NCI-H510A (cell line): ENCODE data around the gene ZNF839.
"Not testable (repeated sequence)": the region's sequence is repeated elsewhere in the genome, so short reads cannot be mapped to it uniquely, and the experiment has no call there.

Experiments
- DNase-seq: peaks from one replicate; lab custom pipeline; 2025; lab: John Stamatoyannopoulos, UW

The ZNF839 gene

DNA sequence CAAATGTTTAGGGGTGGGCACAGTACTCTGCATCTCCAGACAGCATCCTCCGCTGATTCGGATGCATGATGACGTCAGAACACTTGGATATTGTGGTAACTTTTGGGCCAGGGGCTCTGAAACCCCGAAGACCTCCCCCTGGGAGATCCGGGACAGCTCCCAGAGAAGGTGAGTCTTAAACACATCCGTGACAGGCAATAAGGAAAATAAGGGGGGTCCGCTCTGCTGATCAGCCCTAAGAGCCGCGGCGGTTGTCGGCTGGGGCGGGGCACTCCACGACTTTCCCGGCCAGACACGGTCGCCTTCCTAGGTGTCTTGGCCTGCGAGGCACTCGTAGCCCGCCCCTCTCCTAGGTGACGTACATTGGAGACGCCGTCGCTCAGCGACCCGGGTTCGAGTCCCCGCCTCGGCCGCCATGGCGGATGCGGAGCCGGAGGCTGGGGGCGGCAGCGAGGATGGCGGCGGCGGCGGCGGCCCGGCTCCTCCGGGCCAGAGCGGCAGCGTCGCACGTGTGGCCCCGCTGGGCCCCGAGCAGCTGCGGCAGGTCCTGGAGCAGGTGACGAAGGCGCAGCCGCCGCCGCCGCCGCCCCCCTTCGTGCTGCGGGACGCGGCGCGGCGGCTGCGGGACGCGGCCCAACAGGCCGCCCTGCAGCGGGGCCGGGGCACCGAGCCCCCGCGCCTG, at the start of gene ZNF839:
TSS of gene ZNF839 (plus strand) at position 396 of the 682 bp plus-strand sequence. CDS start at position 416, 20 bp downstream.
- peak; percentile 90 for DNase-seq

DNA sequence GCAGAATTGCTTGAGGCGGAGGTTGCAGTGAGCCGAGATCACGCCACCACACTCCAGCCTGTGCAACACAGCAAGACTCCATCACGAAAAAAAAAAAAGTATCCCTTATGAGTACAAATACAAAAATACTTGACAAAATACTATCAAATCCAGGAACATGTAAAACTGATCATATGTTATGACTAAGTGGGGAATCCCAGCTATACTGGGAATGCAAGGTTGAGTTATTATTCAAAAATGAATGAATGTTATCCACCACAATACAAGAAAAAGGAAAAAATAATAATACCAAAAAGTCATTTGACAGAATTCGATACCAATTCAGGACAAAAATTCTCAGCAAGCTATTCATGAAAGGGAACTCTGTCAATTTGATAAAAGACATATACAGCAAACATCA, 47.2 kb upstream of the ZNF839 start:
- no peak for DNase-seq

- DNase-seq = no peak
Observed at GRCh38 chr14:102275866-102276265, 43.7 kb upstream of the ZNF839 start.

DNA sequence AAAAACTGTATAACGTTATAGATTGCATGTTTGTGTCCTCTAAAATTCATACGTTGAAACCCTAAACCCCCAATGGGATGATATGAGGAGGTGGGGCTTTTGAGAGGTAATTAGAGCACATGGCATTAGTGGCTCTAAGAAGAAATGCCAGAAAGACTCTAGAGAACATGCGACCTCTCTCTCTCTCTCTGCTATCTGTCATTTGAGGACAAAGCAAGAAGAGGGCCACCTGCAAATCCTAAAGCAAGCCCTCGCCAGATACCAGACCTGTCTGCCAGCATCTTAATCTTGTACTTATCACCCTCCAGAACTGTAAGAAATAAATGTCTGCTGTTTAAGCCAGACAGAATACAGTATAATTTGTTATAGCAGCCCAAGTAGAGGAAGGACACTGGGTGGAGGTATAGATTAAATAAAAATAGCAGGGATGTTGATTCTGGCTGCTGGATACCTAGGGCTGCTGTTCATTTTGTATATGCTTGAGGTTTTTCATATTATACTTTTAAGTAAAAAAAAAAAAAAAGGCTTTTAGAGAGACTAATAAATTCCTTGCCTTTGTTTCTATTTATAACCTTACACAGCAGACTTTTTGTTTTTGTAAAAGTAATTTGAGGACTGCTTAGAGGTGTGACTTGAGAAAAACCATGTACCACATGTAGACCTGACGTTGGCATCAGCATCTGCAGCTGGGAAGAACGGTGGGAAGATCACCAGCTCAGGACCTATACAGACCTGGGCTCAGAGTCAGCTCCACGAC, 41.5 kb upstream of the ZNF839 start:
- DNase-seq = no peak

- DNase-seq = no peak
Observed at GRCh38 chr14:102278631-102278935, 41.0 kb upstream of the ZNF839 start.

DNA sequence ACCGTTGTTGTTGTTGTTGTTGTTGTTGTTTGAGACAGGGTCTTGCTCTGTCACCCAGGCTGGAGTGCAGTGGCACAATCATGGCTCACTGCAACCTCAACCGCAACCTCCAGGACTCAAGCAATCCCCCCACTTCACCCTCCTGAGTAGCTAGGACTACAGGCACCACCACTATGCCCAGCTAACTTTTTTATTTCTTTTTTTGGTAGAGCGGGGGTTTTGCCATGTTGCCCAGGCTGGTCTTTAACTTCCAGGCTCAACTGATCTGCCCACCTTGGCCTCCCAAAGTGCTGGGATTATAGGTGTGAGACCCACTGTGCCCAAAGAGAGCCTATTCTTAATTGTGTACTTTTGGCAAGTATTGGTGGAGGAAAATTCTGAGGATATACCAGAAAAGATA, 40.3 kb upstream of the ZNF839 start:
- DNase-seq = no peak

DNA sequence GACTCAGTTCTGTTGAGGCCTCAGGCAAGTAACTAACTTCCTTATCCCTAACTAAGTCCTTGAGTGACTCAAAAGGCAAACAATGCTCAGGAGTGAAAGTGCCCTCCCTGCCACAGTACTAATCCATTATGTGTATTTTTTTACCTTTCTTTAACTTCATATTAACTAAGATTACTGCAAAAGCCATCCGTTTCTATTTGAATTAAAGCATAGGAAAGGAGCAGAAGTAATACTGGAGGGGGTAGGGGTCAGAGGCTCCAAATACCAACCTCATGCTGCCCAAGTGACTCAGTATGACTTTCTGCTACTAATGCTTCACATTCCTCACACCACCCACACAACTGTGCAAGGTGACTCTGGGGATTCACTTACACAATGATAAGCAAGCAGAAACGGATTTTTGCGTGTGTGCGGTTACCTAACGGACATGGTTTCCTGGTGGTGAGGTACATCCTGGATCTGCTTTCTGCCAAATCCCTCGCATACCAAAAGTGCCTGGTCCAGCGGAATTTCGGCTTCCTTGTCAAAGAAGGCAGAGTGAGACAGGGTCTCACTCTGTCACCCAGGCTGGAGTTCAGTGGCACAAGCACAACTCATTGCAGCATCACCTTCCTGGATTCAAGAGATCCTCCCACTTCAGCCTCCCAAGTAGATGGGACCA, 39.7 kb upstream of the ZNF839 start:
- DNase-seq = no peak

DNA sequence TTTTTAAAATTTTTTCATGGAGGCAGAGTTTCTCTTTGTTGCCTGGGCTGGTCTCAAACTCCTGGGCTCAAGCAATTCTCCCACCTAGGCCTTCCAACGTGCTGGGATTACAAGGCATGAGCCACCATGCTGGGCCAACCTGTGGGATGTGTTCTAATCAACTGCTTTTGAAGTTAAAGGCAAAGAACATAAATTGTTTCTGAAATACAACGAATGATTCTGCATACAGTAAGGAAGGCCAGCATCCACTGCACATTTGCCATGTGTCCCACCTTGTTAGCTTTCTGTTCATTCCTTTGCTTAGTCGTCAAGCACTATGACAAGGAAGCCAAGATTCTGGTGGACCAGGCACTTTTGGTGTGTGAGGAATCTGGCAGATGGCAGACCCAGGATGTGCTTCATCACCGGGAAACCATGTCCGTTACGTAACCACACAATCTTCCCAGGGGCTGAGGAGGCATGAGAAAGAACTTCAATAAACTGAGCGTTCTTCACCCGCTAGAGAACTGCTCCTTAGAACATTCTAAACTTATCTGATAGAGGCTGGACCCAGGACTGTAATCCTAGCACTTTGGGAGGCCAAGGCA, 39.1 kb upstream of the ZNF839 start:
- no peak for DNase-seq

DNA sequence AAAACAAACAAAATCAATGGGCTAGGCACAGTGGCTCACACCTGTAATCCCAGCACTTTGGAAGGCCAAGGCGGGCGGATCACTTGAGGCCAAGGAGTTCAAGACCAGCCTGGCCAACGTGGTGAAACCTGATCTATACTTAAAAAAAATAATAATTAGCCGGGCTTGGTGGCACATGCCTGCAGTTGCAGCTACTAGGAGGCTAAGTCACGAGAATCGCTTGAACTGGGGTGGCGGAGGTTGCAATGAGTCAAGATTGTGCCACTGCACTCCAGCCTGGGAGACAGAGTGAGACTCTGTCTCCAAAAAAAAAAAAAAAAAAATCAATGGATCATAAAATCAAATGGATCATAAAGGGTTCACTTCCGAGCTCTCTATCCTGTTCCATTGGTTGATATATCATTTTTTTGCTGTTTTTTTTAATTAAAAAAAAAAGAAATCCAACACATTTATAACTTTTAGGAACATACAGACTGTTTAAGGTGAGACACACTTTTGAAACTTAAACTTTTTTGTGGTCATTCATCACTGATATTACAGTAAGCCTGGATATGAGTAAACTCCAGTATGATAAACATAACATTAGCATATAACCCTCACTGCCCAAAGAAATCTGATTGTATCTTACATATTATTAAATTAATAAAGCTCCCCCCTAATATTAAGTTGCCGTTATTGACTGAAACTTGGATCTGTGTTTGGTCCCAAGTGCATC, 36.6 kb upstream of the ZNF839 start:
- DNase-seq = no peak

- no peak for DNase-seq
Observed at GRCh38 chr14:102283631-102284129, 35.9 kb upstream of the ZNF839 start.

DNA sequence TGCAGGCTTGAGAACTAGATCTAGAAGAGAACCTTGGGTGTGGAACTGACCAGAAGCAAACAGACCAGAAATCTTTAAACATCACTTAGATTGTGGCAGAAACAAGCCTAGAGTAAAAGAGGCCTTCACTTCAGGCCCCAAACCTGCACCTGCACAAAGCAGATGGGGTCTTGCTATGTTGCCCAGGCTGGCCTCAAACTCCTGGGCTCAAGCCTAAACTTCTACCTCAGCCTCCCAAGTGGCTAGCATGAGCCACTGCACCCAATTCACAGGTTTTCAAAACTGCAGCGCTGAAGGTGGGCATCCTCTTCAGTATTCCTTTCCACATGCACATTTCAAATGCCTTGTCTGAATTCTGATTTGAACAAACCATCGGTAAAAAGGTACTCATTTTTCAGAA, 34.4 kb upstream of the ZNF839 start:
- DNase-seq = no peak

DNA sequence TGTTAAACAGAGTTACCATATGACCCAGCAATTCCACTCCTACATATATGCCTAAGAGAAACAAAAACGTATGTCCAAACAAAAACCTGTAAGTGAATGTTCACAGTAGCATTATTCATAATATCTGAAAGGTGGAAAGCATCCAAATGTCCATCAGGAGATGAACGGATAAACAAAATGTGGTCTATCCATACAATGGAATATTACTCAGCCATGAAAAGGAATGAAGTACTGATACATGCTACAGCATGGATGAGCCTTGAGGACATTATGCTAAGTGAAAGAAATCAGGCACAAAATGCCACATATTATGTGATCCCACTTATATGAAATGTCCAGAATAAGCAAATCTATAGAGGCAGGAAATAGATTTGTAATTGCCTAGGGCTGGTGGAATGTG, 31.4 kb upstream of the ZNF839 start:
- DNase-seq = no peak

DNA sequence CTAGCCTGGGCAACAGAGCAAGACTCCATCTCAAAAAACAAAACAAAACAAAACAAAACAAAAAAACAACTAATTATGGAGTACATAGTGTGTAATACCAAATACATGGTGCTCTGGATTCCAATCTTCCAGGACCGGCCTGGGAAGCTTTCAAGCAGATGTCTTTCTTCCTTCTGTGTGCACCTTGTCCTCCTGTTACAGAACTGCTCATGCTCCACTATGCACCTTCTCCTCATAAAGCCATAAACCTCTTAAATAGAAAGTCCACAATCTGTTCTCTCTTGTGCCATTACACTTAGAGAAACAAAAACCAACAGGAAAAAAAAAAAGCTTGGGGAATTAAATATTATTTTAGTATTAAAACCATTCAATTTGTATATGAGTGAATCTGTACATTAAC, 27.1 kb upstream of the ZNF839 start:
- DNase-seq = no peak

GRCh38 chr14:102293781-102294180, 25.8 kb upstream of the ZNF839 start:
- DNase-seq = no peak

GRCh38 chr14:102295270-102295669, 24.3 kb upstream of the ZNF839 start:
- DNase-seq = no peak

DNA sequence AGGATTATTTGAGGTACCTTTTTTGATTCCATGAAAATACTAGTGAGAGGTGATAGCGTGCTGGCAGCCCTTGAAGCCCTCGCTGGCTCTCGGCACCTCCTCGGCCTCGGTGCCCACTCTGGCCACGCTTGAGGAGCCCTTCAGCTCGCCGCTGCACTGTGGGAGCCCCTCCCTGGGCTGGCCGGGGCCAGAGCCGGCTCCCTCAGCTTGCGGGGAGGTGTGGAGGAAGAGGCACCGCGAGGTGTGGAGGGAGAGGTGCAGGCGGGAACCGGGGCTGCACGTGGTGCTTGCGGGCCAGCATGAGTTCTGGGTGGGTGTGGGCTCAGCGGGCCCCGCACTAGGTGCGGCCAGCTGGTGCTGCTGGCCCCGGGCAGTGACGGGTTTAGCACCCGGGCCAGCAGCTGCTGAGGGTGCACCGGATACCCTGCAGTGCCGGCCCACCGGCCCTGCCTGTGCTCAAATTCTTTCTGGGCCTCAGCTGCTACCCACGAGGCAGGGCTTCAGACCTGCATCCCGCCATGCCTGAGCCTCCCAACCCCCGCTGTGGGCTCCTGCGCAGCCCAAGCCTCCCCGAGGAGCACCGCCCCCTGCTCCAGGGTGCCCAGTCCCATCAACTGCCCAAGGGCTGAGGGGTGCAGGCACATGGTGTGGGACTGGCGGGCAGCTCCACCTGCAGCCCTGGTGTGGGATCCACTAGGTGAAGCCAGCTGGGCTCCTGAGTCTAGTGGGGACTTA, 21.9 kb upstream of the ZNF839 start:
- DNase-seq = no peak

DNA sequence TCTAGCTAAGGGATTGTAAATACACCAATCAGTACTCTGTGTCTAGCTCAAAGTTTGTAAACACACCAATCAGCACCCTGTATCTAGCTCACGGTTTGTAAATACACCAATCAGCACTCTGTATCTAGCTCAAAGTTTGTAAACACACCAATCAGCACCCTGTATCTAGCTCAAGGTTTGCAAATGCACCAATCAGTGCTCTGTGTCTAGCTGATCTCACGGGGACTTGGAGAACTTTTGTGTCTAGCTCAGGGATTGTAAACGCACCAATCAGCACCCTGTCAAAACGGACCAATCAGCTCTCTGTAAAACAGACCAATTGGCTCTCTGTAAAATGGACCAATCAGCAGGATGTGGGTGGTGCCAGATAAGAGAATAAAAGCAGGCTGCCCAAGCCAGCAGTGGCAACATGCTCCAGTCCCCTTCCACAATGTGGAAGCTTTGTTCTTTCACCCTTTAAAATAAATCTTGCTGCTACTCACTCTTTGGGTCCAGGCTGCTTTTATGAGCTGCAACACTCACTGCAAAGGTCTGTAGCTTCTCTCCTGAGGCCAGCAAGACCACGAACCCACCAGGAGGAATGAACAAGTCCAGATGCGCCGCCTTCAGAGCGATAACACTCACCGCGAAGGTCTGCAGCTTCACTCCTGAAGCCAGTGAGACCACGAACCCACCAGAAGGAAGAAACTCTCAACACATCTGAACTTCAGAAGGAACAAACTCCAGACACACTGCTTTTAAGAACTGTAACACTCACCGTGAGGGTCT, 21.1 kb upstream of the ZNF839 start:
- DNase-seq = not testable (repeated sequence)

DNA sequence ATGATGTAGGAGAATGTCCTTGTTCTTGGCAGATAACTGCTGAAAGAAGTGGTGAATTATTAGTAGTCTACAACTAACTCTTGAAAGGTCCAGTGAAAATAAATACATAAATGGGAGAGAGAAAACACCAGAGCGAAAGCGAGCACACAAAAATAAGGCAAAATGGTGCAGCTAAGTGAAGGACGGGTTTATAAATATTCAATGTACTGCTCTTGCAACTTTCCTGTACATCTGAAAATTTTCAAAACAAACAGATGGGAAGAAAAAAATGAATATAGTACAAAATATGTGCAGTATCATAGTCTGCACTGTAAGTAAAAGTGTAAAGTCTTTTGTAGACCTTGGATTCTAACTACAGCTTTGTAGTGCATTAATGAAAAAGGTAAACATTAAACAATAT, 15.9 kb upstream of the ZNF839 start:
- DNase-seq = no peak

DNA sequence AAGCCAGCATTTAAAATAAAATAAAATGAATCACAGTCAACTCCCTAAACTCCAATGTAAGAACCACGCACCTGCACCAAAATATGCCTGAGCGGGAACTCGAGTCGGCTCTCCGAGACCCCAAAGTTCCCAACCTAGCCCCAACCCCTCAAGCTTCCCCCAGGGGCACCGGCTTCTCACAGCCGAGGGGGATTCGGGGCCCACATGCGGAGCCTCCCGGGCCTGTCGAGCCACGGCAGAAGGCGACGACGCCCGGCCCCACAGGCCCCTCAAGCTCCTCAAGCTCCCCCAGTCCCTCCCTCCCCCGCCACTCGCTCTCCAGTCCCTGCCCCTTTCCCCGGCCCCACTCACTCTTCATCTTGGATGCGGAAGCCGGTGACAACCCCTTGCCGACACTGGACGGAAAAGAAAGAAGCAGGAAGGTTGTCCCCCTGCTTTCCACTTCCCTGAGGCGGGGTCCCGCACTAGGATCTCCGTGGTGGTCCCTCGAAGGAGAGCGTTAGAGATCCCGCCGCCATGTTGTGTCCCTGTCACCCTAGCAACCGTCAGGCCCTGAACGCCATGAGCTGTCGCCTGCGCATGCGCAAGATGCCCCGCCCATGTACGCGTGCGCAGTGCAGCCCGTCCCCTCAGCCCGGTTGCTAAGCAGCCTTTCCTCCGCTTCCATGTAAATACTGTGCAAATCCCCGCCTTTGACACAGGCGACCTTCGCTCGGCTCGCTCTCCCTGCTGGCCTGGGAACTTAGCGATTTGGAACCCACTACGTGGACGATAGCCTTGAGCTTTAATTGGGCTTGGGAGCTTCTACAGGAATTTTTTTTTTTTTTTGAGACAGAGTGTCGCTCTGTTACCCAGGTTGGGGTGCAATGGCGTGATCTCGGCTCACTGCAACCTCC, 14.7 kb upstream of the ZNF839 start, which contains the start of gene MOK:
TSS of gene MOK (minus strand) at position 554 of the 896 bp plus-strand sequence. CDS start at position 358, 196 bp downstream.
- DNase-seq = peak; percentile 84
